GM19324 (cell line): ENCODE data around the gene PIGT.
A peak's percentile ranks its signal among the peaks of the same experiment; 100 is the strongest.

Source experiments
- ATAC-seq: cut with Tn5 transposase; IDR thresholded peaks from one replicate; pipeline ENCODE4 v1.9.1; 2021; ENCODE audit warnings: mild to moderate bottlenecking, moderate library complexity; ENCODE audit not compliant: unreplicated experiment, low FRiP score

PIGT gene

DNA sequence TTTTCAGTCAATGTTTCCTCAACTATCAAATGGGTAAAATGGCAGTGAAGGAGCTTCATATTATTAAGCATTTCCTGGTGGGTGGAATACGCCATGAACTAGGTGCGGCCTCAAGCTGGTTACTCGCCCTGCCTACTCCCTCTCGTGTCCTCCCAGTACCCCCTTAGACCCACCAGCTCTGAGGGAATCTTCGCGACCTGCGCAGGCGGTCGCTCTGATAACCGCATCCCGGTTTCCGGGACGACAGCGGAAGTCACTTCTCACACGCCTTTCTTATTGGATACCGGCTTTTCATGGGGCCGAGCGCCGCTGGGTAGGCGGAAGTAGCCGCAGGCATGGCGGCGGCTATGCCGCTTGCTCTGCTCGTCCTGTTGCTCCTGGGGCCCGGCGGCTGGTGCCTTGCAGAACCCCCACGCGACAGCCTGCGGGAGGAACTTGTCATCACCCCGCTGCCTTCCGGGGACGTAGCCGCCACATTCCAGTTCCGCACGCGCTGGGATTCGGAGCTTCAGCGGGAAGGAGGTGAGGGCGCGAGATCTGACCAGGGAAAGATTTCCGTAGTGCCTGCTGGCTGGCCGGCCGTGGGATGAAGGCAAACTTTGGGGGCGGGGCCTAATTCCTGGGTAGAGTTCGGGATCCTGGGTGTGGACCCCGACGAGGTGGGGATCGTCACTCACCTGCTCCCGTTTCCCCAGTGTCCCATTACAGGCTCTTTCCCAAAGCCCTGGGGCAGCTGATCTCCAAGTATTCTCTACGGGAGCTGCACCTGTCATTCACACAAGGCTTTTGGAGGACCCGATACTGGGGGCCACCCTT, at the start of gene PIGT:
TSS of gene PIGT (plus strand) at position 320 of the 816 bp plus-strand sequence. CDS start at position 336, 16 bp downstream.
- ATAC-seq, result peak; percentile 78

DNA sequence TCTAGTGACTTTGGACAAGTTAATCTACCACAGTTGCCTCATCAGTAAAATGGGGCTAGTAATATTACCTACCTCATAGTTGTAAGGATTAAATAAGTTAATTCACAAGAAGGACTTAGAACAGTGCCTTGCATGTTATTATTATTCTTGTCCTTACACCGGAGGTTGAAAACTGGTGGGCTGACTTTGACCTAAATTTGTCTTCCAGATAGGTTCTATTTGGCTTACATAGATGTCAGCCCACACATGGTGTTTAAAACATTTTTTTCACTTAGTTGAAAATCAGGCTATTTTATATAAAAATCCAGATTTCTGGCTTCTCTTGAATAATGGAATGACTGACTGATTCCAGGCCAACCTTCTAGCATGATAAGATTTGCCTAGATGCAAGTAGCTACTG, 49.7 kb upstream of the PIGT start:
- ATAC-seq, result no peak

DNA sequence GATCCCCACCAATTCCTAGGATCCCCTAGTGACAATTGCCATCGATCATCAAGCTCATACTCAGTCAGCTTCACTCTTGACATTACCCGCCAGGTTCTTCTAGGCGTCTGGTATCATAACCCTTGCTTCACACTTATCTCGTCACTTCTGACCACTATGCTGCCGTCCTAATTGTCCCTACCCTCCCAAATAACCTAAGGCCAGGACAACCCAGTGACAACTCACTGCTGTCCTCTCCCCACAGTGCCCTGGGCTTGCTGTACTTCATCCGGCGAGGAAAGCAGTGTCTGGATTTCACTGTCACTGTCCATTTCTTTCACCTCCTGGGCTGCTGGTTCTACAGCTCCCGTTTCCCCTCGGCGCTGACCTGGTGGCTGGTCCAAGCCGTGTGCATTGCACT, 49.3 kb upstream of the PIGT start:
- ATAC-seq, result no peak

DNA sequence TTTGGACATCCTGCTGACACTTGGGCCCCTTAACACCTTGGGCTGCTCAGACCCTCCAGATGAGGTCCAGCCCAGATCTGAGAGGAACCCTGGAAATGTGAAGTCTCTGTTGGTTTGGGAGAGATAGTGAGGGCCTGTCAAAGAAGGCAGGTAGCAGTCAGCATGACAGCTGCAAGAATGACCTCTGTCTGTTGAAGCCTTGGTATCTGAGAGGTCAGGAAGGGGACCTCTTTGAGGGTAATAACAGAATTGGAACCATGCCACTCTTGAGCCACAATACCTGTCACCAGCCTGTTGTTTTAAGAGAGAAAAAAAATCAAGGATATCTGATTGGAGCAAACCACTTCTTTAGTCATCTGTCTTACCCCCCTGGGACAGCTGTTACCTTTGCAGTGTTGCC, 48.8 kb upstream of the PIGT start:
- no peak for ATAC-seq

DNA sequence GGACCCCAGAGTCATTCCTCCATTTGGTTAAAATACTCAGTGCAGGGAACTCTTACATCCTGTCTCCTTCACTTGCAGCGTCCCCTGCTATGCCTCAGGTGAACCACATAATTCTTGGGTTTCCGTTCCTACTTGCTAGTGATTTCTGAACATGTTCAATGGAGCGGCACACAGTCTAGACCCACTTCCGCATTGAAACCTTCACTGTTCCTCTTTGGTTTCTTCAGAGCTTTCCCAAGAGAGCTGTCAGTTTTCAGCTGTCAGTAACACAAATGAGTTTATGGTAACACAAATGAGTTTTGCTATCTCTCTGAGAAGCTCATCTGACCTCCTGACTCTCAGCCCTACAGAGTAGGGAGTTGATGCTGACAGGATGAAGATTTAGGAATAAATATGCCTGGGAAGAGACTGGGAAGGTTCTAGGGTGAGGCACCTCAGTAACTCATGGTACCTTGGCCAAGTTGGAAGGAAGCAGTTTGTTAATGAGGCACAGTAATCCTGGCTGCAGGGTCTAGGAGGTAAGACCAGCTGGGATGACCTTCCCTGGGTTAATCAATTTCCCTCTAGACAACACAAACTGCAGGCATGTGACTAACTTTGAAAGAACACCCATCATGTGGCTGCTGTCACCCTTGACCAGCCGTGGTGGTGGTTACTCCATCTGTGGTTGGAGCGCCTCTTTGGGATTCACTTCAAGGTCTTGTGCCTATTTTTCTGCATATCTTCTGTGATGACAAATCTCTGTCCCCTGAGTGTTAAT, 47.5 kb upstream of the PIGT start:
- ATAC-seq, result peak; percentile 81

DNA sequence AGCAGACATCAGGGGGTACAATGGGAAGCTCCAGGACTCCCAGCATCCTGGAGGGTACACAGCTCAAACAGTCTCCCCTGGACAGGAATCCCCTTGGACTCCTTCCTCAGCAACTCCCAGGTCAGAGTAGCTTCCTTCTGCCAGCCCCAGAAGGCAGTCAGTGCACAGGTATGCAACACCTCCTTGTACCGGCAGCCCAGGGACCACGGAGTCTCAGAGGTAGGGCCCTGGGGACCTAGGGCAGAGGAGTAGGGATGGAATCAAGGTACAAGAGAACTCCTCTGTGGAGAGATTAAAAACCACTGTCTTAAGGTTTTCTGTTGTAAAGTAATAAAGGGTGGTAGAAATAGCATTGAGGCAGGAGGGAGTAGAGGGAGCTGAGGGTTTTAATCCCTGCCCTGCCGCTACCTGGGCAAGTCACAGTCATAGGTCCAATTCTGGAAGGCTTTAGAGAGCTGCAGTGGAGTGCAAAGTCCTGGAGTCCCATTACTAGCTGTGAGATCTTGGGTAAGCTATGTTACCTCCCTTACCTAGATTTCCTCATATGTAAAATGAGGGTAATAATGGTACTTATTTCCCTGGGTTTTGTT, 45.3 kb upstream of the PIGT start:
- no peak for ATAC-seq

DNA sequence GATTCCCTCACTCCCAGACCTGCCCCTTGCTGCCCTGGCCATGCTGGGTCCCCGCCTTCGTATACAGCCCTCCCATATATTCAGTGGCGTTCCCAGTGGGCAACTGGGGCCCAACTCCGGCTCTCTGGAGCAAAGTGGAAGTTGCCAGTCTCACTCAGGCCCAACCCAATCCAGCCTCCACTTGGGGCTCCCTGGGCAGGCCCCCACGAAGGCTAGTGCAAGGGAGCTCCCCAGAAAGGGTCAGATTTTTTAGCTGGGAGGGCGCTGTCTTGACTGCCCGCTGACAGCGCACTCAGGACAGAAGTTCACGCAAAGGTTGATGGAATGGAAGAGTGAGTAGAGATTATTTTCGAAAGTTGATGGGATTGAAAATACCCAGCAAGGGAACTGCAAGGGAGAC, 43.7 kb upstream of the PIGT start:
- no peak for ATAC-seq

DNA sequence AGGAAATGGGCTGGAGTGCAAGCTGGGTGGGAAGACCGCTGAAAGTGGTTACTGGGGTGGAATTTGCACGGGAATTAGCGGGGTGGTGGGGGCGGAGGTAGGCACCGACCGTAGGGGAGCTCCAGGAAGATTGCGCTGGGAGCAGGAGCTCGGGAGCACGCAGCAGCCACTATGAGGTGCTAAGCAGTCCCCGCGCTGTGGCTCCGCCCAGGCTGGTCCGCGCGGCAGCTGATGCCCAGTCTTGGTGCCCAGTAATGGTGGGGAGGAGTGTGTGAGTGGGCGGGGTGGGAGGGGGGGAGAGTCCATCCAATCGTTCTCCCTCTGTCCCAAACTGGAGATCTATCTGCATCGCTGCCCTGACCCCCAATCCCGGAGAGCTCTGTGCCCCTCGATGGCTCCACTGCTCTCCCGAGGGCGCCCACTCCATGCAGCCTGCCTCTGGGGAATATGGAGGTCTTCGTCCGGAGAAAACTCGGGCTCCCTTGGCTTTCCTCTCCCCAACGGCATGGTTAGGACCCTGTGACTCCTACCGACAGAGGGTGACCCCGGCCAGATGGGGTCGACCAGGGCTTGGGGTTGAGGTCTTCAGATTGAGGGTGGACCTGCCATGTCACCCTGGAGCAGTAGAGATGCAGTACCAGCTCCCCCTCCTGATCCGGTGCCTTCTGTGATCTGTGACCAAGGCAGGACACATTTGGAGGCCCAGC, 43.1 kb upstream of the PIGT start:
- no peak for ATAC-seq

DNA sequence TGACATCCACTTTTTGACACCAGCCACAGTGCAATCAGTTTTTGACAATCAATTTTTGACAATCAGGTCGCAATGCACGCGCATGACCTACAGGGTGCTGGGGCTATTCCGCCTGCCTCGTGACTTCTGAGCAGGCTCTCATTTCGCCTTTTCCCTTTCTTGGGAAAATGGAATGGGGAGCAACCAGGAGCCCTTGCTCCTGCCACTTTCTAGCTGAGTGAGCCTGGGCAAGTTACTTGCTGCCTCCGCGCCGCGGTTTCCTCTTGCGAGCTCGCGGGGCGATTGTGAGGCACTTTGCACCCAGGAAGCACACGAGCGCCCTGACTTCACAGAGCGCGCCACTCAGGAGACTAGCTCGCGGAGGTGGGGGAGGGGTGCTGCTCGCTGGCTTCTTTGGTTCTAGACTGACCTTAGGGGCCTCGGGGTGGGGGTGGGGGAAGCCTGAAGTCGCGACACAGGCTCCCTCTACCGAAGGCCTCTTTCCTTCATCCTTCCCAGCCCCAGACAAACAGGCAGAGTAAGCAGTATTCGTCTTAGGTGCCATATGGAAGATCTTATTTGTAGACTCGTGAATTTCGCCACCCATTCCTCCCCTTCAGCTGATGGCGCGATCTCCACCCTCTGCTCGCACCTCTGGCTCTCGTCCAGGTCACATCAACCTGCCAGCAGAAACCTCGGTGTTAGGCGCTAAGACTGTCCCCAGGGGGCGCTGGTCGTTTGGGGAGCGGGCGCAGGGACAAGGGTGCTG, 42.4 kb upstream of the PIGT start:
- peak; percentile 71 for ATAC-seq

DNA sequence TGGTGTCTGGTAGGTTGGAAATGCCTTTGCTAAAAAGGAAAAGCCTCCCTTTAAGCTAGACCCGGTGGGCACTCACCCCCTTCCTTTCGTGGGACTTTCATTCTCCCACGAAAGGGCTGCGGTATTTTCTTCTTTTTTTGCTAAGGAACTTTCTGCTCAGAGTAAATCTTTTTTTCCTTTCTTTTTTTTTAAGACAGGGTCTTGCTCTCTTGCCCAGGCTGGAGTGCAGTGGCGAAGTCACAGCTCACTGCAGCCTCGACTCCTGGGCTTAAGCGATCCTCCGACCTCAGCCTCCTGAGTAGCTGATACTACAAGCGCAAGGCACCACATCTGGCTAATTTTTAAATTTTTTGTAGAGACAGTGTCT, 41.9 kb upstream of the PIGT start:
- ATAC-seq, result no peak

DNA sequence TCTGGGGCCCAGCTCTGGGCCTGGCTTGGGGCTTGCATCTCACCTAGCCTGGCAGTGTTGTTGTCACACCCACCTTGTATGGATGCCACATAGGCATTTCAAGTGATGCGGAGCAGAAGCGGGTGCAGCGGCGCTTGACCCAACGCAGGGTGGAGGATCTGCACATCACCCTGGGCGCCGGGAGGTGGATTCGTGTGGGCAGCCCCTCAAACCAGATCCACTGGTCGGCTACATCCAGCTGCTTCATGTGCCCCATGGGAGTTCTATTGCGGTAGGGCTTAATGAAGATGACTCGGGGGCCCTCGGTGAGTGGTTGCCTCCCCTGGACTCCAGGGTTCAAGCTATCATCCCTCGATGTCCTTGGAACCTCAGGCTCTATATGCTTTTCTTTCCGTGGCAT, 41.0 kb upstream of the PIGT start:
- no peak for ATAC-seq

DNA sequence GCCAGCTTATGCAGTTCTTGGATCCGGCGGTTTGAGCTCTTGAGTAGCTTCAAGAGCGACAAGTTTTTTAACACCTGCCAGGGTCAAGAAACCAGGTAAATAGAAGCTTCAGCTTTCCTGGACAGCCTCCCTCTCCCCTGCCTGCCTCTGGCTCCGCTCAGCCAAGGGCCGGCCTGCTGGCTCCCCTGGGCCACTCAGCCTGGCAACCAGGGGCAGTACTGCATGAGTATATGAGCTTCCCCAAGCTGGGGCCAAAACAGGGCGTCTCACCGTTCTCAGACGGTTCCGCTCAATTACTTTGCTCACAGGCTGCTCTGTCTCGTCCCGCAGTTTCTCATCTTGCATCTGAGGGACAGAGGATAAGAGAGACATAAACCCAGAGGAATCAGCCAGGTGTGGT, 38.7 kb upstream of the PIGT start:
- no peak for ATAC-seq

DNA sequence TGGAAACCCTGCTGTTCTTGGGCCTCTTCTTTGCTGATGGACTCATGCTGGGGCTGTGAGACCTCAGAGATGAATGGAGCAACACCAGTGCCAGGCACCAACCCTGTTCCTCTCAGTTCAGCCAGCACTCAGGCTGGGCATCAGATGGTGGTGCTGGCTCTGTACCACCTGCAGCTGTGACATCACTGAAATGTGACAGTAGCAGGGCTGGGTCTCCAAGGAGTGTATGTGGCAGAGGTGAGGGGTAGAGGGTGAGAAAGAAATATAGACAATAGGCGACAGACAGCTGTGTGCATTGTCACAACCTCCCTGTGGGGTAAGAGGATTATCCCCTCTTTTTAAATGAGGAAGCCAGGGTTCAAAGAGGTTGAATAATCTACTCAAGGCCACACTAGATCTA, 37.8 kb upstream of the PIGT start, which contains the start of gene TP53TG5:
TSS of gene TP53TG5 (minus strand) at position 135 of the 400 bp plus-strand sequence. CDS start at position 46, 89 bp downstream.
- no peak for ATAC-seq

DNA sequence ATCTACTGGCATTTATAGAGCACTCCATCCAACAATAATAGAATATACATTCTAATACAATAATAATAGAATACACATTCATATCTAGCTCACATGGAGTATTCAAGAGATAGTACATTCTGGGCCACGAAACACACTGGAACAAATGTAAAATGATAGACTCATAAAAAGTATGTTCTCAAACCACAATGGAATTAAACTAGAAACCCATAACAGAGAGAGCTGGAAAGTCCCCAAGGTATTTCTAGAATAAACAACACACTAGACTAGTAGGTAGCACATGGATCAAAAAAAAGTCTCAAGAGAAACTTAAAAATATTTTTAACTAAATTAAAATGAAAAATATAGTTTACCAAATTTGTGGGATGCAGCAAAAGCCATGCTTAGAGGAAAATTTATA, 28.7 kb upstream of the PIGT start:
- no peak for ATAC-seq

DNA sequence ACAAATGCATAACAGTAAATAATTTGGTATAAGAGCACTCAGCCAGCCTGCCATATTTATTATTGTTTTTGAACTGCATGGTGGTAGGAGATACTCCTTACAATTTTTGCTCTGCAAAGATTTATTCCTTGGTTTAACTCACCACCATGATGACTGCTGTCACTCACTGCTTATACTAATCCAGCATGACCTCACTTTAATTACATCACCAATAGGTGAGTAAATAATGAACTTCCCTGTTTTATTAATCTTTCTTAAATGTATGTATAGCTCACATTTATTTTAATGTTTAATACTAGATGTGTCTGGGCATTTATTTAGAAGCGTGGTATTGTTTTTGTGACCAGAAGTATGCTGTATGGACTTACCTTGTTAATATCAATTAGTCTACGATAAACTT, 25.0 kb upstream of the PIGT start:
- no peak for ATAC-seq

DNA sequence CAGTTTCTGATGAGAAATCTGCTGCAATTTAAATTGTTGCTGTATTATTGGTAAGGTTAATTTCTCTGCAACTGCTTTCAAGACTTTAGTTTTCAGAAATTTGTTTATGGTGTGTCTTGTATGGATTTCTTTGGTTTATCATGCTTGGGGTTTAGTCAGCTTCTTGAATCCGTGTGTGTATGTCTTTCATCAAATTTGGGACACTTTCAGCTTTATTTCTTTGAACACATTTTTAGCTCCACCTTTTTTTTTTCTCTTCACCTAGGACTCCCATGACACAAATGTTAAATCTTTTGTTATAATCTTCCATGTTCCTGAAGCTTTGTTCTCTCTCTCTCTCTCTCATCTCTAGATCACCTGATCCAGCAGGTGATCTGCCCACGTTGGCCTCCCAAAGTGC, 24.4 kb upstream of the PIGT start:
- ATAC-seq, result no peak

DNA sequence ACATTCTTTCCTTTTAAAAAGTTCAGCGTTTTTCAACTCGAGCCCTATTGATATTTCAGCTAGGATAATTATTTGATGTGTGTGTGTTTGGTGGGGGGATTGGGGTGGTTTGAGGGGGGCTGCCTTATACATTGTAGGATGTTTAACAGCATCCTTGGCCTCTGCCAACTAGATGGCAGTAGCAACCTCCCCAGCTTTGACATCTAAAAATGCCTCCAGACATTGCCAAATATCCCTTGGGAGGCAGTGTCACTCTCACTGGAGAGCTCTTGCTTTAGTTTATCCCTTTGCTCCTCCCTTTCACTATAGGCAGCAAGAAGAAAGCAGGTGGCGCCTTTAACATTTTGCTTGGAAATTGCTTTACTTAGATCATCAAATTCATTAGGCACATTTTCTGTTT, 23.2 kb upstream of the PIGT start:
- no peak for ATAC-seq

DNA sequence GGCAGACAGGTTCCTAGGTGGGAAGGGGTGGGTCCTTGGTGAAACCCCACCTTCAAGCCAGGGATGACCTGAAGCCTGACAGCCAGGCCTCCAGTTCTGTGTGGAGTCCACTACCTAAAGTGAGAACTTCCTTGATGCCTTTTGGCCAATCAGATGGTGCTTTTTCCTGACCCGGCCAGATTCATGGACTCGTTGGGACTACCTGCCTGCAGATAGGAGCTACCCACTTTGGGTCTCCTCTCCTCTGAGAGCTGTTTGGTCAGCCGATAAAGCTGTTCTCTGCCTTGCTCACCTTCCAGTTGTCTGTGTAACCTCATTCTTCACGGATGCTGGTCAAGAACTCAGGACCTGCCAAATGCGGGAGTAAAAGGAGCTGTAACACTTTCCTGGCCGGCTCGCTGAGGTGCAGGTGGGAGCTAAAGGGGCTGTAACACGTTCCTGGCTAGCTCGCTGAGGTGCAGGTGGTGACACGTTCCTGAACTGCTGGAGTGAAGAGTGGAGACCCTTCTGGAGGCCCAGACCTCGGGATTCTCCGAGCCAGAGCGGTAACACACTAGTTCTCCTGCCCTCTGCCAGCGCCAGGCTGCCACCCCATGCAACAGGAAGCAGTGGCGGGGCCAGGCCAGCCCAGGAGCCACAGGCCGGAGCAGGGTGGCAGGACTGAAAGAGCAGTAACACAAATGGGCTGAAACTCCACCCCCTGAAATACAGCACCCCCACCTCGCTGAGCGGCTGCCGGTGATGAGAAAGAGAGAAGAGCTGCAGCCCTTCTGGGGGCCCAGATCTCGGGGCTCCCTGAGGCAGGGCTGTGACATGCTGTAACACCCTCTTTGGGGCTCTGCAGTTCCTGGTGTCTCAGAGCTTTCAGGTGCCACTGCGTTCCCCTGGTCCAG, 21.5 kb upstream of the PIGT start:
- ATAC-seq, result no peak

DNA sequence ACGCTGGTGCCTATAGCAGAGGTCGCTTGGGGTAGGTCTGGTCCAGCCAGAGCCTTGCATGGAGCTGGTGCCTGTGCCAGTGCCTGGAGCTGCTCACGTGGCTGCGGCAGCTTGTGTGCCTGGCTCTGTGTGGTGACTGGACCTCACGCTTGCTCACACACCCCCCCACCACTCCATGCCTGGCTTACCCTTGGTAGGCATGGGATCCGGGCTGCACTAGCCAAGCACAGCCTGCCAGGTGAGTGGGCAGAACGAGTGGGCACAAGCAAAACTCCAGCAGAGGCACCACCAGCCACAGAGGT, 20.9 kb upstream of the PIGT start:
- no peak for ATAC-seq
